ENCODE results near the gene PLEKHO2.

Gene PLEKHO2

GRCh38 chr15:64856429-64857145 is 14.9 kb downstream of the PLEKHO2 start:
- peaks cover 3% of the 10 kb centered on the region; the same call in 1 of the 2 replicates for H3F3A ChIP-seq (ENCODE audit: control insufficient read depth, insufficient read depth)
- H3K4me3 ChIP-seq (ENCODE audit: low read length): no peak overlapping the region
- no peaks in the 10 kb centered on the region for H3K9me2 ChIP-seq (replicated peaks; ENCODE audit: control insufficient read depth, low read length)
- H3K4me2 ChIP-seq (ENCODE audit: low read length): no peak overlapping the region
- peaks cover 86% of the 10 kb centered on the region for H3K36me3 ChIP-seq (ENCODE audit: control insufficient read depth, low read length)
- TF ChIP-seq EZH2phosphoT487 (IDR thresholded peaks at IDR 0.05; ENCODE audit: borderline replicate concordance, low read length) (no peak), CTCF (IDR thresholded peaks at IDR 0.05; ENCODE audit: low read depth, low read length, poor library complexity, severe bottlenecking) (no peak)
- no peaks in the 10 kb centered on the region; the same call in 1 of the 2 replicates for H4K20me1 ChIP-seq (ENCODE audit: control insufficient read depth, insufficient read depth, low read depth, low read length)
- H3K27me3 ChIP-seq (ENCODE audit: control insufficient read depth, low read length): no peaks in the 10 kb centered on the region
- H3K4me1 ChIP-seq (ENCODE audit: control insufficient read depth, low read length): peaks cover 39% of the 10 kb centered on the region
- no peaks in the 10 kb centered on the region for H3K9me3 ChIP-seq (ENCODE audit: control insufficient read depth, insufficient read depth, low read length)
- no peak overlapping the region for H3K27ac ChIP-seq (ENCODE audit: low read depth, low read length)
- H3K79me2 ChIP-seq (ENCODE audit: control insufficient read depth, low read length): peaks cover 51% of the 10 kb centered on the region

GRCh38 chr15:64857421-64857820 is 15.7 kb downstream of the PLEKHO2 start:
- H3K4me1 ChIP-seq (ENCODE audit: control insufficient read depth, low read length): peaks cover 42% of the 10 kb centered on the region
- TF ChIP-seq CTCF (IDR thresholded peaks at IDR 0.05; ENCODE audit: low read depth, low read length, poor library complexity, severe bottlenecking) (no peak), EZH2phosphoT487 (IDR thresholded peaks at IDR 0.05; ENCODE audit: borderline replicate concordance, low read length) (no peak)
- H3K36me3 ChIP-seq (ENCODE audit: control insufficient read depth, low read length): peaks cover 83% of the 10 kb centered on the region
- no peaks in the 10 kb centered on the region for H3K9me2 ChIP-seq (replicated peaks; ENCODE audit: control insufficient read depth, low read length)
- H3K4me3 ChIP-seq (ENCODE audit: low read length): no peak overlapping the region
- H3K27me3 ChIP-seq (ENCODE audit: control insufficient read depth, low read length): no peaks in the 10 kb centered on the region
- H3K4me2 ChIP-seq (ENCODE audit: low read length): no peak overlapping the region
- H3F3A ChIP-seq (ENCODE audit: control insufficient read depth, insufficient read depth): peaks cover 3% of the 10 kb centered on the region; the same call in 1 of the 2 replicates
- H4K20me1 ChIP-seq (ENCODE audit: control insufficient read depth, insufficient read depth, low read depth, low read length): no peaks in the 10 kb centered on the region; the same call in 1 of the 2 replicates
- H3K27ac ChIP-seq (ENCODE audit: low read depth, low read length): no peak overlapping the region
- no peaks in the 10 kb centered on the region for H3K9me3 ChIP-seq (ENCODE audit: control insufficient read depth, insufficient read depth, low read length)
- H3K79me2 ChIP-seq (ENCODE audit: control insufficient read depth, low read length): peaks cover 44% of the 10 kb centered on the region

- H3K36me3 ChIP-seq (ENCODE audit: control insufficient read depth, low read length): peaks cover 83% of the 10 kb centered on the region
Measured at GRCh38 chr15:64858021-64858575, 16.4 kb downstream of the PLEKHO2 start.

More at GRCh38 chr15:64858021-64858575, 16.4 kb downstream of the PLEKHO2 start:
- H3F3A ChIP-seq (ENCODE audit: control insufficient read depth, insufficient read depth): peaks cover 3% of the 10 kb centered on the region; the same call in 1 of the 2 replicates
- H3K4me2 ChIP-seq (ENCODE audit: low read length): no peak overlapping the region
- no peak overlapping the region for H3K4me3 ChIP-seq (ENCODE audit: low read length)
- peaks cover 44% of the 10 kb centered on the region for H3K79me2 ChIP-seq (ENCODE audit: control insufficient read depth, low read length)
- H3K9me2 ChIP-seq (replicated peaks; ENCODE audit: control insufficient read depth, low read length): no peaks in the 10 kb centered on the region
- no peak overlapping the region for H3K27ac ChIP-seq (ENCODE audit: low read depth, low read length)
- H3K4me1 ChIP-seq (ENCODE audit: control insufficient read depth, low read length): peaks cover 42% of the 10 kb centered on the region
- no peaks in the 10 kb centered on the region; the same call in 1 of the 2 replicates for H4K20me1 ChIP-seq (ENCODE audit: control insufficient read depth, insufficient read depth, low read depth, low read length)
- TF ChIP-seq EZH2phosphoT487 (IDR thresholded peaks at IDR 0.05; ENCODE audit: borderline replicate concordance, low read length) (no peak), CTCF (IDR thresholded peaks at IDR 0.05; ENCODE audit: low read depth, low read length, poor library complexity, severe bottlenecking) (no peak)
- no peaks in the 10 kb centered on the region for H3K9me3 ChIP-seq (ENCODE audit: control insufficient read depth, insufficient read depth, low read length)
- no peaks in the 10 kb centered on the region for H3K27me3 ChIP-seq (ENCODE audit: control insufficient read depth, low read length)
